Esophagus squamous epithelium (tissue), 4 donors: ENCODE data around the gene CEP128.

ENCODE experiments used
- POLR2A ChIP-seq, 4 donors: fragments of 450-650 bp; IDR thresholded peaks; one replicate each; pipeline ENCODE4 v1.6.1; 2017; ENCODE audit warnings: antibody characterized with exemption in 4 of 4, mild to moderate bottlenecking in 4 of 4, moderate library complexity in 3 of 4
- TF ChIP-seq, protein P1 (sequence below), 6 experiments: fragments of 450-650 bp in 4 of 6; fragments of 200-600 bp in 2 of 6; sonication (generic) in 2 of 6; IDR thresholded peaks; one replicate each; pipeline ENCODE4 v1.5.1; 2016 to 2019; ENCODE audit warnings: antibody characterized with exemption in 6 of 6, mild to moderate bottlenecking in 4 of 6, moderate library complexity in 4 of 6

DNA sequence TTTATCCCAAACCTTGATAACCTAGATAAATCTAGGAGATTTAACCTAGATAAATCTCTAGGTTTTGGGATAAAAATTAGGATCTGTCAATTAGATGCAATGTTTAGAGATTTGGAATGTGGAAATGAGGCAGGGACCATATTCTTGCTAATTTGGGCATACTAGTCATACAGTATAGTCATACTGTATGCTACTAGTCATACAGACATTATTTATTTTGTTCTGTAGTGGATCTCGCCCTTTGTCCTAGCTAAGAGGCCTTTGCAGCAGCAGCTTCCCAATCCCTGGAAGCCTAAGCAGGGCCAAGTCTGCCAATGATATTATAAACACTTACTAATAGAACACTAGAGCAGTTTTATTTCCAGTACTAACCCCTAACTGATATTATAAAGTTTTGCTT lies 136.4 kb downstream of the CEP128 start:
- no peak for TF ChIP-seq POLR2A (IDR thresholded peaks at IDR 0.05)
- TF ChIP-seq, protein P1, sequence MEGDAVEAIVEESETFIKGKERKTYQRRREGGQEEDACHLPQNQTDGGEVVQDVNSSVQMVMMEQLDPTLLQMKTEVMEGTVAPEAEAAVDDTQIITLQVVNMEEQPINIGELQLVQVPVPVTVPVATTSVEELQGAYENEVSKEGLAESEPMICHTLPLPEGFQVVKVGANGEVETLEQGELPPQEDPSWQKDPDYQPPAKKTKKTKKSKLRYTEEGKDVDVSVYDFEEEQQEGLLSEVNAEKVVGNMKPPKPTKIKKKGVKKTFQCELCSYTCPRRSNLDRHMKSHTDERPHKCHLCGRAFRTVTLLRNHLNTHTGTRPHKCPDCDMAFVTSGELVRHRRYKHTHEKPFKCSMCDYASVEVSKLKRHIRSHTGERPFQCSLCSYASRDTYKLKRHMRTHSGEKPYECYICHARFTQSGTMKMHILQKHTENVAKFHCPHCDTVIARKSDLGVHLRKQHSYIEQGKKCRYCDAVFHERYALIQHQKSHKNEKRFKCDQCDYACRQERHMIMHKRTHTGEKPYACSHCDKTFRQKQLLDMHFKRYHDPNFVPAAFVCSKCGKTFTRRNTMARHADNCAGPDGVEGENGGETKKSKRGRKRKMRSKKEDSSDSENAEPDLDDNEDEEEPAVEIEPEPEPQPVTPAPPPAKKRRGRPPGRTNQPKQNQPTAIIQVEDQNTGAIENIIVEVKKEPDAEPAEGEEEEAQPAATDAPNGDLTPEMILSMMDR (IDR thresholded peaks at IDR 0.05): no peak
